ENCODE results near the gene HTR1E. TPM values are rescaled to one million over a fixed set of nuclear protein-coding genes. Genes with fewer than 3 reads are reported as not detected.

Gene HTR1E
- total and polyA plus RNA-seq, 4 experiments from 2014 or later, result not detected

- ChIA-PET CTCF (ENCODE audit: partially characterized antibody) (no interaction called here), POLR2A (ENCODE audit: partially characterized antibody) (no interaction called here)
- H3K4me3 Mint-ChIP-seq, result no peak overlapping the region
- intact Hi-C loops (cut with micrococcal nuclease), result no loop called here
- no peaks in the 10 kb centered on the region for H3K9me3 ChIP-seq (ENCODE audit: control insufficient read depth in 1 of 2, low read length in 2 of 2)
- H3K27me3 ChIP-seq (ENCODE audit: insufficient read depth, low read length), result no peaks in the 10 kb centered on the region
- H3K27me3 Mint-ChIP-seq, result peaks cover 0 to 4% of the 10 kb centered on the region in 2 donors
- peaks cover 0 to 4% (median 0%) of the 10 kb centered on the region in 8 donors for H3K9me3 Mint-ChIP-seq
- H3K27ac Mint-ChIP-seq, result no peak overlapping the region
- no peaks in the 10 kb centered on the region for H3K36me3 ChIP-seq (ENCODE audit: insufficient read depth, low read length)
- no peaks in the 10 kb centered on the region for H3K4me1 ChIP-seq (ENCODE audit: insufficient read depth, low read length)
- H3K36me3 Mint-ChIP-seq, result no peaks in the 10 kb centered on the region
- H3K4me1 Mint-ChIP-seq, result no peaks in the 10 kb centered on the region
- DNase-seq, result no peak
- H3K4me3 ChIP-seq (ENCODE audit: low read length in 2 of 2), result no peak overlapping the region
- no peak overlapping the region for H3K27ac ChIP-seq (ENCODE audit: low read depth, low read length)
Measured at GRCh38 chr6:86952991-86953390, 15.7 kb downstream of the HTR1E start.

- CTCF ChIA-PET (ENCODE audit: partially characterized antibody), result no interaction called here
Measured at GRCh38 chr6:86959656-86960055, 22.3 kb downstream of the HTR1E start.

GRCh38 chr6:86961455-86962200, 24.3 kb downstream of the HTR1E start:
- POLR2A ChIA-PET (ENCODE audit: partially characterized antibody), result no interaction called here
- CTCF ChIA-PET (ENCODE audit: partially characterized antibody), result interaction anchor here (1.1 kb wide), 1 partner anchor 26 kb away, joined by 3 read pairs; no protein-coding TSS in a partner anchor
- Histone ChIP-seq H3K27ac (ENCODE audit: low read depth, low read length) (no peak overlapping the region), H3K36me3 (ENCODE audit: insufficient read depth, low read length) (no peaks in the 10 kb centered on the region), H3K9me3 (ENCODE audit: control insufficient read depth in 1 of 2, low read length in 2 of 2) (no peaks in the 10 kb centered on the region), H3K4me1 (ENCODE audit: insufficient read depth, low read length) (no peaks in the 10 kb centered on the region), H3K27me3 (ENCODE audit: insufficient read depth, low read length) (no peaks in the 10 kb centered on the region), H3K4me3 (ENCODE audit: low read length in 2 of 2) (no peak overlapping the region)
- intact Hi-C loops (cut with micrococcal nuclease), result no loop called here
- Mint-ChIP-seq H3K27me3 (peaks cover 0 to 1% of the 10 kb centered on the region in 2 donors), H3K36me3 (no peaks in the 10 kb centered on the region), H3K27ac (no peak overlapping the region), H3K4me3 (no peak overlapping the region), H3K4me1 (no peaks in the 10 kb centered on the region), H3K9me3 (peaks cover 0 to 3% (median 0%) of the 10 kb centered on the region in 8 donors)
- no peak for DNase-seq

More at GRCh38 chr6:86959656-86960055, 22.3 kb downstream of the HTR1E start:
- H3K36me3 ChIP-seq (ENCODE audit: insufficient read depth, low read length), result no peaks in the 10 kb centered on the region
- H3K27ac ChIP-seq (ENCODE audit: low read depth, low read length), result no peak overlapping the region
- no peaks in the 10 kb centered on the region for H3K27me3 ChIP-seq (ENCODE audit: insufficient read depth, low read length)
- no peak for DNase-seq
- no peak overlapping the region for H3K4me3 Mint-ChIP-seq
- no peaks in the 10 kb centered on the region for H3K4me1 ChIP-seq (ENCODE audit: insufficient read depth, low read length)
- POLR2A ChIA-PET (ENCODE audit: partially characterized antibody), result no interaction called here
- H3K27me3 Mint-ChIP-seq, result peaks cover 0 to 1% of the 10 kb centered on the region in 2 donors
- H3K9me3 ChIP-seq (ENCODE audit: control insufficient read depth in 1 of 2, low read length in 2 of 2), result no peaks in the 10 kb centered on the region
- H3K36me3 Mint-ChIP-seq, result no peaks in the 10 kb centered on the region
- intact Hi-C loops (cut with micrococcal nuclease), result no loop called here
- no peaks in the 10 kb centered on the region for H3K4me1 Mint-ChIP-seq
- H3K9me3 Mint-ChIP-seq, result peaks cover 0 to 3% (median 0%) of the 10 kb centered on the region in 8 donors
- H3K27ac Mint-ChIP-seq, result no peak overlapping the region
- H3K4me3 ChIP-seq (ENCODE audit: low read length in 2 of 2), result no peak overlapping the region

GRCh38 chr6:86963352-86963751, 26.0 kb downstream of the HTR1E start:
- H3K36me3 ChIP-seq (ENCODE audit: insufficient read depth, low read length), result no peaks in the 10 kb centered on the region
- ChIA-PET POLR2A (ENCODE audit: partially characterized antibody) (no interaction called here), CTCF (ENCODE audit: partially characterized antibody) (no interaction called here)
- H3K27ac ChIP-seq (ENCODE audit: low read depth, low read length), result no peak overlapping the region
- no peaks in the 10 kb centered on the region for H3K9me3 ChIP-seq (ENCODE audit: control insufficient read depth in 1 of 2, low read length in 2 of 2)
- Mint-ChIP-seq H3K4me3 (no peak overlapping the region), H3K36me3 (no peaks in the 10 kb centered on the region), H3K9me3 (peaks cover 0 to under 1% (median 0%) of the 10 kb centered on the region in 8 donors), H3K27me3 (peaks cover 0 to 1% of the 10 kb centered on the region in 2 donors), H3K4me1 (no peaks in the 10 kb centered on the region), H3K27ac (no peak overlapping the region)
- intact Hi-C loops (cut with micrococcal nuclease), result no loop called here
- H3K4me3 ChIP-seq (ENCODE audit: low read length in 2 of 2), result no peak overlapping the region
- H3K4me1 ChIP-seq (ENCODE audit: insufficient read depth, low read length), result no peaks in the 10 kb centered on the region
- DNase-seq, result no peak
- H3K27me3 ChIP-seq (ENCODE audit: insufficient read depth, low read length), result no peaks in the 10 kb centered on the region

GRCh38 chr6:86964029-86964579, 26.8 kb downstream of the HTR1E start:
- Histone ChIP-seq H3K27ac (ENCODE audit: low read depth, low read length) (no peak overlapping the region), H3K27me3 (ENCODE audit: insufficient read depth, low read length) (no peaks in the 10 kb centered on the region), H3K9me3 (ENCODE audit: control insufficient read depth in 1 of 2, low read length in 2 of 2) (no peaks in the 10 kb centered on the region), H3K4me1 (ENCODE audit: insufficient read depth, low read length) (no peaks in the 10 kb centered on the region), H3K4me3 (ENCODE audit: low read length in 2 of 2) (no peak overlapping the region), H3K36me3 (ENCODE audit: insufficient read depth, low read length) (no peaks in the 10 kb centered on the region)
- H3K36me3 Mint-ChIP-seq, result no peaks in the 10 kb centered on the region
- CTCF ChIA-PET (ENCODE audit: partially characterized antibody), result no interaction called here
- intact Hi-C loops (cut with micrococcal nuclease), result no loop called here
- DNase-seq, result no peak
- H3K27ac Mint-ChIP-seq, result no peak overlapping the region
- no peak overlapping the region for H3K4me3 Mint-ChIP-seq
- H3K27me3 Mint-ChIP-seq, result peaks cover 0 to 1% of the 10 kb centered on the region in 2 donors
- POLR2A ChIA-PET (ENCODE audit: partially characterized antibody), result no interaction called here
- no peaks in the 10 kb centered on the region for H3K9me3 Mint-ChIP-seq
- H3K4me1 Mint-ChIP-seq, result no peaks in the 10 kb centered on the region

- H3K9me3 Mint-ChIP-seq, result no peaks in the 10 kb centered on the region
- H3K4me3 Mint-ChIP-seq, result no peak overlapping the region
- CTCF ChIA-PET (ENCODE audit: partially characterized antibody), result no interaction called here
- POLR2A ChIA-PET (ENCODE audit: partially characterized antibody), result no interaction called here
- no peak overlapping the region for H3K27ac Mint-ChIP-seq
- no peak overlapping the region for H3K27ac ChIP-seq (ENCODE audit: low read depth, low read length)
- no peak for DNase-seq
- intact Hi-C loops (cut with micrococcal nuclease), result no loop called here
- no peaks in the 10 kb centered on the region for H3K4me1 ChIP-seq (ENCODE audit: insufficient read depth, low read length)
- H3K36me3 ChIP-seq (ENCODE audit: insufficient read depth, low read length), result no peaks in the 10 kb centered on the region
- H3K27me3 Mint-ChIP-seq, result no peaks in the 10 kb centered on the region
- H3K9me3 ChIP-seq (ENCODE audit: control insufficient read depth in 1 of 2, low read length in 2 of 2), result no peaks in the 10 kb centered on the region
- no peak overlapping the region for H3K4me3 ChIP-seq (ENCODE audit: low read length in 2 of 2)
- no peaks in the 10 kb centered on the region for H3K4me1 Mint-ChIP-seq
- no peaks in the 10 kb centered on the region for H3K27me3 ChIP-seq (ENCODE audit: insufficient read depth, low read length)
- H3K36me3 Mint-ChIP-seq, result no peaks in the 10 kb centered on the region
Measured at GRCh38 chr6:86966271-86966670, 28.9 kb downstream of the HTR1E start.

GRCh38 chr6:86969573-86969972, 32.2 kb downstream of the HTR1E start:
- Histone ChIP-seq H3K9me3 (ENCODE audit: control insufficient read depth in 1 of 2, low read length in 2 of 2) (no peaks in the 10 kb centered on the region), H3K4me3 (ENCODE audit: low read length in 2 of 2) (no peak overlapping the region), H3K27ac (ENCODE audit: low read depth, low read length) (no peak overlapping the region), H3K27me3 (ENCODE audit: insufficient read depth, low read length) (no peaks in the 10 kb centered on the region), H3K36me3 (ENCODE audit: insufficient read depth, low read length) (no peaks in the 10 kb centered on the region), H3K4me1 (ENCODE audit: insufficient read depth, low read length) (no peaks in the 10 kb centered on the region)
- ChIA-PET POLR2A (ENCODE audit: partially characterized antibody) (no interaction called here), CTCF (ENCODE audit: partially characterized antibody) (no interaction called here)
- Mint-ChIP-seq H3K4me3 (no peak overlapping the region), H3K9me3 (no peaks in the 10 kb centered on the region), H3K27ac (no peak overlapping the region), H3K36me3 (no peaks in the 10 kb centered on the region), H3K4me1 (no peaks in the 10 kb centered on the region), H3K27me3 (no peaks in the 10 kb centered on the region)
- intact Hi-C loops (cut with micrococcal nuclease), result no loop called here
- no peak for DNase-seq

Data from CD4-positive, alpha-beta memory T cell (primary cell).